DMS53 treated with DMSO at 0.1 percent for 48 hours (cell line): ENCODE measurements around the gene IFT74.
A peak's percentile ranks its signal among the peaks of the same experiment; 100 is the strongest.

Experiments used
- DNase-seq: peaks from one replicate; lab custom pipeline; 2025; ENCODE audit not compliant: unreplicated experiment; lab: John Stamatoyannopoulos, UW

IFT74 gene

GRCh38 chr9:26955921-26956859, at the start of gene IFT74:
Gene IFT74, plus strand, starts transcription at chr9:26956412. Its CDS starts 5,556 bp downstream, at chr9:26961968.
- DNase-seq = peak; percentile 82

GRCh38 chr9:26913138-26913668, 43.0 kb upstream of the IFT74 start:
- DNase-seq = no peak

- DNase-seq = no peak
These were observed 36.5 kb upstream of the IFT74 start for GRCh38 chr9:26919698-26920097.

GRCh38 chr9:26925609-26926008, 30.6 kb upstream of the IFT74 start:
- no peak for DNase-seq

- no peak for DNase-seq
These were observed 27.2 kb upstream of the IFT74 start for GRCh38 chr9:26928902-26929495.

- DNase-seq = no peak
These were observed 20.4 kb upstream of the IFT74 start for GRCh38 chr9:26935847-26936246.

- DNase-seq = no peak
These were observed 18.3 kb upstream of the IFT74 start for GRCh38 chr9:26937816-26938371.

- DNase-seq = no peak
These were observed 16.1 kb upstream of the IFT74 start for GRCh38 chr9:26939955-26940711.

- no peak for DNase-seq
These were observed 15.4 kb upstream of the IFT74 start for GRCh38 chr9:26940779-26941178.

- DNase-seq = no peak
These were observed 10.6 kb upstream of the IFT74 start for GRCh38 chr9:26945591-26945990.

GRCh38 chr9:26946753-26947727, 9.2 kb upstream of the IFT74 start, which contains the start of gene PLAA:
Gene PLAA, minus strand, starts transcription at chr9:26947242. Its CDS starts 197 bp downstream, at chr9:26947045.
- DNase-seq = peak; percentile 76

- DNase-seq = no peak
These were observed 8.5 kb upstream of the IFT74 start for GRCh38 chr9:26947736-26948135.

GRCh38 chr9:26949637-26950069, 6.6 kb upstream of the IFT74 start:
- no peak for DNase-seq

- DNase-seq = no peak
These were observed 5.7 kb upstream of the IFT74 start for GRCh38 chr9:26950521-26950920.

- DNase-seq = no peak
These were observed 4.4 kb upstream of the IFT74 start for GRCh38 chr9:26951794-26952193.

- DNase-seq = no peak
These were observed 2.1 kb upstream of the IFT74 start for GRCh38 chr9:26954050-26954508.

GRCh38 chr9:26955222-26955903, 849 bp upstream of the IFT74 start:
- no peak for DNase-seq

- DNase-seq = no peak
These were observed 635 bp downstream of the IFT74 start for GRCh38 chr9:26956860-26957233.

- DNase-seq = no peak
These were observed 15.5 kb downstream of the IFT74 start for GRCh38 chr9:26971721-26972120.
